ENCODE measurements around the gene KIAA0319L. TPM values are rescaled to one million over a fixed set of nuclear protein-coding genes. Genes with fewer than 3 reads are reported as not detected.
"Not testable (repeated sequence)": the region's sequence is repeated elsewhere in the genome, so short reads cannot be mapped to it uniquely, and the experiment has no call there.

The KIAA0319L gene
- total RNA-seq, 4 donors from 2014 or later: 27.6 to 72.1 (median 53.8) TPM

DNA sequence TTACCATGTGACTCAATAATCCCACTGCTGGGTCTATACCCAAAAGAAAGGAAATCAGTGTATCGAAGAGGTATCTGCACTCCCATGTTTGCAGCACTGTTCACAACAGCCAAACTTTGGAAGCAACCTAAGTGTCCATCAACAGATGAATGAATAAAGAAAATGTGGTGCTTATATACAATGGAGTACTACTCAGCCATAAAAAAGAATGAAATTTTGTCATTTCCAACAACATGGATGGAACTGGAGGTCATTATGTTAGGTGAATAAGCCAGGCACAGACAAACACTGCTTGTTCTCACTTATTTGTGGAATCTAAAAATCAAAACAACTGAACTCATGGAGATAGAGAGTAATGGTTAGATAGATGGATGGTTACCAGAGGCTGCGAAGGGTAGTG lies 79.3 kb downstream of the KIAA0319L start:
- H3K27me3 ChIP-seq: no peaks in the 10 kb centered on the region
- H3K9me3 ChIP-seq: no peaks in the 10 kb centered on the region
- TF ChIP-seq, protein P1, sequence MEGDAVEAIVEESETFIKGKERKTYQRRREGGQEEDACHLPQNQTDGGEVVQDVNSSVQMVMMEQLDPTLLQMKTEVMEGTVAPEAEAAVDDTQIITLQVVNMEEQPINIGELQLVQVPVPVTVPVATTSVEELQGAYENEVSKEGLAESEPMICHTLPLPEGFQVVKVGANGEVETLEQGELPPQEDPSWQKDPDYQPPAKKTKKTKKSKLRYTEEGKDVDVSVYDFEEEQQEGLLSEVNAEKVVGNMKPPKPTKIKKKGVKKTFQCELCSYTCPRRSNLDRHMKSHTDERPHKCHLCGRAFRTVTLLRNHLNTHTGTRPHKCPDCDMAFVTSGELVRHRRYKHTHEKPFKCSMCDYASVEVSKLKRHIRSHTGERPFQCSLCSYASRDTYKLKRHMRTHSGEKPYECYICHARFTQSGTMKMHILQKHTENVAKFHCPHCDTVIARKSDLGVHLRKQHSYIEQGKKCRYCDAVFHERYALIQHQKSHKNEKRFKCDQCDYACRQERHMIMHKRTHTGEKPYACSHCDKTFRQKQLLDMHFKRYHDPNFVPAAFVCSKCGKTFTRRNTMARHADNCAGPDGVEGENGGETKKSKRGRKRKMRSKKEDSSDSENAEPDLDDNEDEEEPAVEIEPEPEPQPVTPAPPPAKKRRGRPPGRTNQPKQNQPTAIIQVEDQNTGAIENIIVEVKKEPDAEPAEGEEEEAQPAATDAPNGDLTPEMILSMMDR (IDR thresholded peaks at IDR 0.05): no peak
- no peak for TF ChIP-seq POLR2A (IDR thresholded peaks at IDR 0.05)
- H3K27ac ChIP-seq: no peak overlapping the region
- DNase-seq: no peak
- intact Hi-C loops (cut with DNase I; ENCODE audit: low total_unique reads): no loop called here
- H3K4me3 ChIP-seq: no peak overlapping the region
- H3K4me1 ChIP-seq: no peaks in the 10 kb centered on the region
- no peaks in the 10 kb centered on the region for H3K36me3 ChIP-seq

GRCh38 chr1:35475856-35476674 lies 81.1 kb downstream of the KIAA0319L start:
- H3K36me3 ChIP-seq: no peaks in the 10 kb centered on the region
- no peaks in the 10 kb centered on the region for H3K4me1 ChIP-seq
- no peak overlapping the region for H3K4me3 ChIP-seq
- no peak for DNase-seq
- H3K27me3 ChIP-seq: no peaks in the 10 kb centered on the region
- no peaks in the 10 kb centered on the region for H3K9me3 ChIP-seq
- intact Hi-C loops (cut with DNase I; ENCODE audit: low total_unique reads): no loop called here
- H3K27ac ChIP-seq: no peak overlapping the region
- TF ChIP-seq, protein P1 (IDR thresholded peaks at IDR 0.05): no peak
- TF ChIP-seq POLR2A (IDR thresholded peaks at IDR 0.05): no peak

GRCh38 chr1:35475356-35475755 lies 81.8 kb downstream of the KIAA0319L start:
- H3K36me3 ChIP-seq: no peaks in the 10 kb centered on the region

DNA sequence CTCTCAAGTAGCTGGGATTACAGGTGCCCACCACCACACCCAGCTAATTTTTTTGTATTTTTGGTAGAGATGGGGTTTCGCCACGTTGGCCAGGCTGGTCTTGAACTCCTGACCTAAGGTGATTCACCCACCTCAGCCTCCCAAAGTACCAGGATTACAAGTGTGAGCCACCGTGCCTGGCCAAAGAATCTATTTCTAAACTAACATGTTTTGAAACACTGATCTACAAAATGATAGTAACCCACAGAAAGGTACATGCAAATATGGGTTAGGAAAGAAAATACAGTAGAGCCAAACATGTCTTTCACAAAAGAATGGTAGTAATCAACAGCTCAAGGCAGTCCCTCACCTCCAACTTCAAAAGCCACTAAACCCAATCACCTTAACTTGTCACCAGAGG lies 84.0 kb downstream of the KIAA0319L start:
- H3K27me3 ChIP-seq; intact Hi-C loops (cut with DNase I; ENCODE audit: low total_unique reads); H3K36me3 ChIP-seq; H3K4me3 ChIP-seq; DNase-seq; H3K27ac ChIP-seq; H3K4me1 ChIP-seq; H3K9me3 ChIP-seq: not testable (repeated sequence)

More at GRCh38 chr1:35475356-35475755, 81.8 kb downstream of the KIAA0319L start:
- intact Hi-C loops (cut with DNase I; ENCODE audit: low total_unique reads): no loop called here
- TF ChIP-seq POLR2A (IDR thresholded peaks at IDR 0.05): no peak
- TF ChIP-seq, protein P1 (IDR thresholded peaks at IDR 0.05): no peak
- H3K9me3 ChIP-seq: no peaks in the 10 kb centered on the region
- DNase-seq: no peak
- no peak overlapping the region for H3K4me3 ChIP-seq
- H3K4me1 ChIP-seq: no peaks in the 10 kb centered on the region
- H3K27ac ChIP-seq: no peak overlapping the region
- H3K27me3 ChIP-seq: no peaks in the 10 kb centered on the region

DNA sequence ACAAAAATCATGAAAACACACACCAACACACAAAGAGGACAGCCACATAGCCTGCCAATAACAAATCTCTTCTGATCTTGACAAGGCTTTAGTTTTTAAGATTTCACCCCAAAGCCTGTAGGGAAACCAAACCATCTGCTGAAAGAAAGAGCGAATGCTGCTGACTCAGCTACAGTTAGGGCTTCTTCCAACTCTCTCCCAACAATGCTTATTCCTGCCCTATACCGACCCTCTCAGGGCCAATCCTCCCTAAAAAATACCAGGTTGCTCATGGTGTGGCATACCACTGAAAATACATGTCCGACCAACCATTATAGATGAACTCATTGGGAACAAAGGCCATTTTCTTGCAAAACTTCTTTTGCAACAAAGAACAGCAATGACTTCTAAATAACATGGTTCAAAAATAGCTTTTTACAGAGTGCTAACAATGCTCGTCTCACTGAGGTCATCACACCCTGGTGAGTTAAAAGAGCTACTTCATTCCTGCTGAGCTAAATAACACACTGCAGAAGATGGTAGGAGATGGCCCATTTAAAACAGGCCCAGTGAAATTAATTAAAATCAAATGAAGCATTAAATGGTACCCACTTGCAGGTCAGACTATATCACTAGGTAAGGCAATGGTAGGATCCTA lies 86.1 kb downstream of the KIAA0319L start:
- H3K4me3 ChIP-seq: no peak overlapping the region
- H3K36me3 ChIP-seq: no peaks in the 10 kb centered on the region
- intact Hi-C loops (cut with DNase I; ENCODE audit: low total_unique reads): no loop called here
- H3K4me1 ChIP-seq: no peaks in the 10 kb centered on the region
- H3K9me3 ChIP-seq: no peaks in the 10 kb centered on the region
- DNase-seq: no peak
- H3K27ac ChIP-seq: no peak overlapping the region
- no peaks in the 10 kb centered on the region for H3K27me3 ChIP-seq
- no peak for TF ChIP-seq POLR2A (IDR thresholded peaks at IDR 0.05)
- TF ChIP-seq, protein P1 (IDR thresholded peaks at IDR 0.05): no peak

All from uterus (tissue), 4 donors.